Ovary (tissue), 9 donors: ENCODE measurements around the gene ARHGEF1. TPM values are rescaled to one million over a fixed set of nuclear protein-coding genes. Genes with fewer than 3 reads are reported as not detected.
A peak's percentile ranks its signal among the peaks of the same experiment; 100 is the strongest.

ENCODE experiments used
- DNase-seq, 5 donors: peaks; one replicate each; pipeline ENCODE4 v3.0.0-alpha.2; 2019 to 2020
- H3K27ac ChIP-seq, 2 donors: fragments of 200-600 bp; one replicate each; pipeline versions ENCODE4 v1.5.1 to v1.8.0; 2019 to 2022
- H3K27me3 ChIP-seq: fragments of 200-600 bp; one replicate; pipeline ENCODE4 v1.8.0; 2022
- H3K36me3 ChIP-seq: fragments of 200-600 bp; sonication (generic); one replicate; pipeline ENCODE4 v1.5.1; 2019
- H3K4me1 ChIP-seq: one replicate; pipeline ENCODE4 v1.8.1; 2013; ENCODE audit warnings: mild to moderate bottlenecking, moderate library complexity; ENCODE audit not compliant: insufficient read depth
- H3K4me3 ChIP-seq: fragments of 200-600 bp; sonication (generic); one replicate; pipeline ENCODE4 v1.5.1; 2017
- H3K9me3 ChIP-seq, 2 donors: fragments of 200-600 bp in 1 of 2; sonication (generic) in 1 of 2; one replicate each; pipeline versions ENCODE4 v1.5.1 to v1.8.1; 2013 to 2019; ENCODE audit warnings: mild to moderate bottlenecking in 1 of 2, moderate library complexity in 1 of 2
- CTCF ChIP-seq, 3 donors: fragments of 450-650 bp in 2 of 3; fragments of 200-600 bp in 1 of 3; IDR thresholded peaks; one replicate each; pipeline versions ENCODE4 v1.5.1 to v1.8.0; 2016 to 2022; ENCODE audit warnings: antibody characterized with exemption in 3 of 3, mild to moderate bottlenecking in 1 of 3
- EP300 ChIP-seq: sonication (generic); formaldehyde crosslinking; IDR thresholded peaks from one replicate; pipeline ENCODE4 v1.6.1; 2017; ENCODE audit warnings: antibody characterized with exemption
- POLR2A ChIP-seq: fragments of 450-650 bp; IDR thresholded peaks from one replicate; pipeline ENCODE4 v1.6.1; 2017; ENCODE audit warnings: antibody characterized with exemption, mild to moderate bottlenecking, moderate library complexity
- WGBS, 3 donors: extraction: QIAGEN DNeasy Blood & Tissue Kit in 1 of 3; methylation state at CpG; one replicate each; pipeline versions ENCODE4 v1.1.5 to v1.1.7; 2013 to 2017; 5-methylcytosine and 5-hydroxymethylcytosine counted together
- intact Hi-C, 4 donors: fragments of 100-400 bp; cut with DNase I; formaldehyde crosslinking; loops; one replicate each; pipeline versions ENCODE4 v1.11.0 to v1.15.1; 2022 to 2023
- polyA plus RNA-seq, 2 donors: library from polyadenylated mRNA; stranded (reverse); fragments of 200-250 nt in 1 of 2; fragments of 350-450 nt in 1 of 2; fragmentation: Illumina TruSeq in 1 of 2; extraction: RNeasy Lipid Tissue Mini Kit (QIAGEN cat#74804) in 1 of 2; gene quantifications; one replicate each; pipeline ENCODE4 v1.2.3, GENCODE V29; 2013 to 2014
- total RNA-seq, 7 donors: library from RNA; depleted of rRNA in 2 of 7; stranded (reverse); fragments of >200 nt in 2 of 7; fragmentation: NEBNext Ultra II Directional in 3 of 7; extraction: Animal tissue kit (Norgen Biotek cat#: 25700) in 3 of 7; gene quantifications; one replicate each; pipeline versions ENCODE4 v1.1.0 to v1.2.4, GENCODE V29; 2016 to 2023
- donor health status: DM: no; HTN: no; CAD: no; lungs with moderate emphysema.
- donor health status: DM: no; HTN: no; CAD: no.
- donor health status: Bipolar disorder and iron deficiency.
- donor health status: DM: yes; HTN: yes; CAD: no.
- donor health status: DM: no; HTN: no; CAD: no.
- donor health status: DM: yes; HTN: yes; CAD: no.

The ARHGEF1 gene
- total and polyA plus RNA-seq, 9 donors = 7.9 to 97.5 (median 56.6) TPM

GRCh38 chr19:41928754-41929535 lies 46.0 kb downstream of the ARHGEF1 start:
- WGBS, 3 donors = 4% methylated on average over 29 of the region's 29 CpGs
- Histone ChIP-seq H3K4me3 (peak overlapping the region; percentile 17), H3K27me3 (no peaks in the 10 kb centered on the region), H3K9me3 (no peaks in the 10 kb centered on the region), H3K36me3 (no peaks in the 10 kb centered on the region), H3K4me1 (peaks cover 5% of the 10 kb centered on the region), H3K27ac (no peak overlapping the region)
- TF ChIP-seq POLR2A = no peak
- TF ChIP-seq EP300 = no peak
- no peak for TF ChIP-seq CTCF (IDR thresholded peaks at IDR 0.05)
- intact Hi-C loops = no loop called here
- no peak for DNase-seq

- WGBS, 3 donors = 21 to 25% (median 24%) methylated on average over 14 of the region's 14 CpGs
- no peaks in the 10 kb centered on the region for H3K27me3 ChIP-seq
Measured at GRCh38 chr19:41929536-41930071, 46.6 kb downstream of the ARHGEF1 start.

GRCh38 chr19:41930322-41930722 lies 47.3 kb downstream of the ARHGEF1 start:
- DNase-seq = no peak
- no peak for TF ChIP-seq EP300
- no peak for TF ChIP-seq POLR2A
- TF ChIP-seq CTCF (IDR thresholded peaks at IDR 0.05) = no peak
- WGBS, 3 donors = 12 to 21% (median 14%) methylated on average over 7 of the region's 7 CpGs
- Histone ChIP-seq H3K27ac (no peak overlapping the region), H3K9me3 (no peaks in the 10 kb centered on the region), H3K36me3 (no peaks in the 10 kb centered on the region), H3K4me3 (no peak overlapping the region), H3K4me1 (peaks cover 5% of the 10 kb centered on the region), H3K27me3 (no peaks in the 10 kb centered on the region)
- intact Hi-C loops = no loop called here

More at GRCh38 chr19:41929536-41930071, 46.6 kb downstream of the ARHGEF1 start:
- no peak overlapping the region for H3K4me3 ChIP-seq
- no peaks in the 10 kb centered on the region for H3K36me3 ChIP-seq
- no peak for DNase-seq
- H3K4me1 ChIP-seq = peaks cover 5% of the 10 kb centered on the region
- H3K27ac ChIP-seq = no peak overlapping the region
- no peaks in the 10 kb centered on the region for H3K9me3 ChIP-seq
- TF ChIP-seq POLR2A (no peak), EP300 (no peak), CTCF (IDR thresholded peaks at IDR 0.05) (no peak)
- intact Hi-C loops = no loop called here

GRCh38 chr19:41930926-41931592 lies 48.1 kb downstream of the ARHGEF1 start:
- Histone ChIP-seq H3K9me3 (no peaks in the 10 kb centered on the region), H3K27ac (no peak overlapping the region), H3K36me3 (no peaks in the 10 kb centered on the region), H3K4me3 (no peak overlapping the region), H3K27me3 (no peaks in the 10 kb centered on the region), H3K4me1 (peaks cover 5% of the 10 kb centered on the region)
- WGBS, 3 donors = 4 to 13% (median 5%) methylated on average over 17 of the region's 17 CpGs
- intact Hi-C loops = no loop called here
- no peak for DNase-seq
- no peak for TF ChIP-seq CTCF (IDR thresholded peaks at IDR 0.05)
- no peak for TF ChIP-seq EP300
- no peak for TF ChIP-seq POLR2A
